HepG2 (cell line): ENCODE results near the gene EFNA2. TPM values are rescaled to one million over a fixed set of nuclear protein-coding genes. Genes with fewer than 3 reads are reported as not detected.

Experiments
- AHR ChIP-seq: IDR thresholded peaks from 2 replicates; pipeline ENCODE4 v1.6.1; 2018; ENCODE audit warnings: missing genetic modification reagents, missing compliant biosample characterization
- CAMTA2 ChIP-seq: sonication (generic); formaldehyde crosslinking; IDR thresholded peaks from 2 replicates; pipeline ENCODE4 v1.4.0; 2020; ENCODE audit warnings: mild to moderate bottlenecking, missing genetic modification reagents, borderline replicate concordance
- GPN1 ChIP-seq: sonication (generic); formaldehyde crosslinking; IDR thresholded peaks from 2 replicates; pipeline ENCODE4 v1.5.1; 2020; ENCODE audit warnings: missing genetic modification reagents, borderline replicate concordance
- HNF4A ChIP-seq: sonication (generic); formaldehyde crosslinking; IDR thresholded peaks from 2 replicates; pipeline ENCODE4 v1.4.0; 2020; ENCODE audit warnings: missing genetic modification reagents
- KLF11 ChIP-seq: IDR thresholded peaks from 2 replicates; pipeline ENCODE4 v1.6.1; 2016; ENCODE audit warnings: missing compliant biosample characterization
- MTA3 ChIP-seq: sonication (generic); formaldehyde crosslinking; IDR thresholded peaks from 2 replicates; pipeline ENCODE4 v1.4.0; 2020; ENCODE audit warnings: missing genetic modification reagents
- NCOA5 ChIP-seq: sonication (generic); formaldehyde crosslinking; IDR thresholded peaks from 2 replicates; pipeline ENCODE4 v1.4.0; 2020; ENCODE audit warnings: missing genetic modification reagents
- POGK ChIP-seq: sonication (generic); formaldehyde crosslinking; conservative IDR thresholded peaks from 2 replicates; pipeline ENCODE4 v1.8.0; 2022; ENCODE audit warnings: mild to moderate bottlenecking, moderate library complexity, missing genetic modification reagents
- SALL2 ChIP-seq: sonication (generic); formaldehyde crosslinking; IDR thresholded peaks from 2 replicates; pipeline ENCODE4 v1.8.1; 2023; ENCODE audit warnings: mild to moderate bottlenecking, missing genetic modification reagents, inconsistent platforms
- SMAD3 ChIP-seq: sonication (generic); formaldehyde crosslinking; IDR thresholded peaks from 2 replicates; pipeline ENCODE4 v1.4.0; 2020; ENCODE audit warnings: missing genetic modification reagents
- TCF7 ChIP-seq: sonication (generic); IDR thresholded peaks from 2 replicates; pipeline ENCODE4 v1.6.1; 2016; ENCODE audit warnings: antibody characterized with exemption, low read depth
- XBP1 ChIP-seq: sonication (generic); formaldehyde crosslinking; IDR thresholded peaks from 2 replicates; pipeline ENCODE4 v1.5.0; 2020; ENCODE audit warnings: missing genetic modification reagents
- ZBTB49 ChIP-seq: sonication (generic); formaldehyde crosslinking; IDR thresholded peaks from 2 replicates; pipeline ENCODE4 v1.4.0; 2020; ENCODE audit warnings: missing genetic modification reagents, borderline replicate concordance
- ZFYVE20 ChIP-seq: sonication (generic); formaldehyde crosslinking; IDR thresholded peaks from 2 replicates; pipeline ENCODE4 v1.8.0; 2023; ENCODE audit warnings: low read depth, mild to moderate bottlenecking, moderate library complexity, missing genetic modification reagents, borderline replicate concordance
- ZNF337 ChIP-seq: sonication (generic); formaldehyde crosslinking; IDR thresholded peaks from 2 replicates; pipeline ENCODE4 v1.5.1; 2020; ENCODE audit warnings: missing genetic modification reagents, low read depth, mild to moderate bottlenecking, borderline replicate concordance
- ZNF34 ChIP-seq: sonication (generic); formaldehyde crosslinking; IDR thresholded peaks from 2 replicates; pipeline ENCODE4 v1.4.0; 2020; ENCODE audit warnings: mild to moderate bottlenecking, missing genetic modification reagents, borderline replicate concordance
- ZNF530 ChIP-seq: sonication (generic); formaldehyde crosslinking; IDR thresholded peaks from 2 replicates; pipeline ENCODE4 v1.5.0; 2020; ENCODE audit warnings: low read depth, mild to moderate bottlenecking, missing genetic modification reagents
- ZNF607 ChIP-seq: sonication (generic); formaldehyde crosslinking; IDR thresholded peaks from 2 replicates; pipeline ENCODE4 v1.5.1; 2020; ENCODE audit warnings: missing genetic modification reagents, mild to moderate bottlenecking, borderline replicate concordance
- ZNF775 ChIP-seq: sonication (generic); formaldehyde crosslinking; IDR thresholded peaks from 2 replicates; pipeline ENCODE4 v1.4.0; 2020; ENCODE audit warnings: missing genetic modification reagents, mild to moderate bottlenecking, moderate library complexity, borderline replicate concordance
- polyA plus RNA-seq, 8 experiments: library from polyadenylated mRNA; depleted of rRNA in 3 of 8; stranded (reverse) in 7 of 8; unstranded in 1 of 8; fragments of >200 nt; fragmentation: Illumina TruSeq in 4 of 8; extraction: Trizol in 4 of 8; gene quantifications; 2 replicates each; pipeline versions ENCODE4 v1.2.1 to v1.2.3, GENCODE V29; 2011 to 2016; ENCODE audit warnings: low read depth in 4 of 8, missing spikeins in 1 of 8, mixed read lengths in 1 of 8; ENCODE audit not compliant: insufficient read depth in 1 of 8
- total RNA-seq, 5 experiments: library from RNA; depleted of rRNA; stranded (reverse); fragments of >200 nt; fragmentation: Illumina TruSeq; extraction: Trizol; gene quantifications; 2 replicates each; pipeline ENCODE4 v1.2.3, GENCODE V29; 2016; ENCODE audit warnings: low read depth in 1 of 5
- TF ChIP-seq, protein P1 (sequence below): sonication (generic); formaldehyde crosslinking; IDR thresholded peaks from 2 replicates; pipeline ENCODE4 v1.4.0; 2020; ENCODE audit warnings: missing genetic modification reagents

Gene EFNA2
- total and polyA plus RNA-seq, 2 of the 13 experiments (the other 11 are each of a cell fraction or from before 2014, with no cell fraction given): 6.0 to 9.9 TPM

DNA sequence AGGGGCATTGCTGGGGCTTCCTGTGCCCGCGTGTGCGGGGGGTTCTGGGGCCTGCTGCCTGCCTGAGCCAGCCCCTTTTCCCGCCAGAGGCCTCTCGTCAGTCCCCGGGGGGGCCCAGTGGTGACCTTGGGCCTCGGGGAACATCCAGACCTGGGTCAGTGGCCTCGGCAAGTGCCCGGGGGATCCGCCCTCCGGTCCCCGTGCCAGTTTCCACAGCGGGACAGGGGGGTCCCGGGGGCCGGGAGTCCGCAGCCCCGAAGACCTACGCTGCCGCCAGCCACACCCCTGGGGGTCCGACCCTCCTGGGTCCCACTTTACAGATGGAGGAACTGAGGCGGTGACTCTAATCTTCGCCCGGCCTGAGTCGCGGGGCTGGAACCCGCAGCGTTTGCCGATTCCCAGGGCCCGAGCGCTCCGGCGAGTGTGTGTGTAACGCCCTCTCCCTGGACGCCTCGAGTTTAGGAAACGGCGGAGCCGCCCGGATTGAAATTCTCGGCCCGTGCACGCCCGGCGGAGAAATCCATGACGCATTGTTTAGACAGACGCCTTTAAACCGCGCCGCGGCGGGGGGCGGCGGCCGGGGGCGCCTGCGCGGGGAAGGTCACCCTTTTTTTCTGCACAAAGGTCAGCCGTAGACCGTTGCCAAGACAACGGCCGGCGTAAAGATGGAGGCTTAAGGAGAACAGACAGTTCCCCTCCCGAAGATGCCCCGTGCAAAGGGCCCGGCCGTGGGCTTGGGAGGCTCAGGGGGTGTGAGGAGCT, 39.3 kb downstream of the EFNA2 start (continued):
- TF ChIP-seq ZNF337 (CRISPR knock-in tag): no peak
- no peak for TF ChIP-seq AHR (CRISPR knock-in tag)
- TF ChIP-seq SMAD3 (CRISPR knock-in tag): no peak; the same call in none of the 2 replicates
- no peak for TF ChIP-seq MTA3 (CRISPR knock-in tag)
- no peak for TF ChIP-seq CAMTA2
- TF ChIP-seq TCF7: peak; percentile 68
- TF ChIP-seq, protein P1, sequence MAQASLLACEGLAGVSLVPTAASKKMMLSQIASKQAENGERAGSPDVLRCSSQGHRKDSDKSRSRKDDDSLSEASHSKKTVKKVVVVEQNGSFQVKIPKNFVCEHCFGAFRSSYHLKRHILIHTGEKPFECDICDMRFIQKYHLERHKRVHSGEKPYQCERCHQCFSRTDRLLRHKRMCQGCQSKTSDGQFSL (CRISPR knock-in tag): no peak
- TF ChIP-seq NCOA5 (CRISPR knock-in tag): no peak
- TF ChIP-seq SALL2: 0 out of 2 replicates have a peak, but pooled peaks have one; percentile 44
- TF ChIP-seq KLF11: no peak
- TF ChIP-seq ZNF530 (CRISPR knock-in tag): no peak
- no peak for TF ChIP-seq ZNF775 (CRISPR knock-in tag)
- TF ChIP-seq XBP1 (CRISPR knock-in tag): no peak
- TF ChIP-seq ZNF607 (CRISPR knock-in tag): no peak
- no peak for TF ChIP-seq ZNF34 (CRISPR knock-in tag)
- TF ChIP-seq POGK (CRISPR knock-in tag): peak; percentile 51; the same call in 1 of the 2 replicates
- TF ChIP-seq HNF4A (CRISPR knock-in tag): peak; percentile 25; the same call in 1 of the 2 replicates
- TF ChIP-seq GPN1 (CRISPR knock-in tag): no peak
- TF ChIP-seq ZFYVE20 (CRISPR knock-in tag): no peak
- no peak for TF ChIP-seq ZBTB49 (CRISPR knock-in tag)
- TF ChIP-seq, all 625 proteins: peak for 205
